Hematopoietic multipotent progenitor cell treated with erythropoietin and hydrocortisone succinate and interleukin-3 and kit ligand, for 6 days (in vitro differentiated cells): Measurements from ENCODE around the gene PLEKHA7.
"Not testable (repeated sequence)": the region's sequence is repeated elsewhere in the genome, so short reads cannot be mapped to it uniquely, and the experiment has no call there.

Source experiments
- DNase-seq: peaks from one replicate; pipeline ENCODE4 v3.0.0-alpha.2; 2015

The PLEKHA7 gene

DNA sequence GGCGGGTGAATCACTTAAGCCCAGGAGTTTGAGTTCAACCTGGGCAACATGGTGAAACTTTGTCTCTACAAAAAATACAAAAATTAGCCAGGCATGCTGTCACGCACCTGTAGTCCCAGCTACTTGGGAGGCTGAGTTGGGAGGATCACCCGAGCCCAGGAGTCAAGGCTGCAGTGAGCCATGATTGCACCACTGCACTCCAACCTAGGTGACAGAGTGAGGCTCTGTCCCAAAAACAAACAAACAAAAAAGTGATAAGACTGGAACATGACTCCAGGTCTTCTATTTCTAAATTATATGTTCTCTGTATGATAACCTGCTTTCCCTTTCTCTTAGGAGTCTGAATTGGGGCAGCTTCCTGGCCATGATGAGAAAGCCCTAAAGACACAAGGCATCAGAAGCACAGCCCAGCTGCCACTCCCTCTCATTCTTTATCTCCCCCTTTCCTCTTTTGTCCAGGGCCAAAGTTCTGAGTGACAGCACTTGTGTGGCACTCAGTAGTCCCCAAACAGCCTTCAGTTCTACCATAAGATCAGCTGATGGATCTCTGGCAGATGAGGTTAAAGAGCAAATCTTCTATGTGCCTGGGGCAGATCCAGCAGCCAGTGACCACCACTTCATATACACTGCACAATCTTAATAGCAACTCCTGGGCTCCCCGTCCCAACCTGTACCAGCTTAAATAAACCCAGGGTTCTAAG lies 139.8 kb downstream of the PLEKHA7 start:
- no peak for DNase-seq

GRCh38 chr11:16873289-16873688 lies 140.9 kb downstream of the PLEKHA7 start:
- no peak for DNase-seq

- no peak for DNase-seq
Measured at GRCh38 chr11:16871368-16871767, 142.8 kb downstream of the PLEKHA7 start.

DNA sequence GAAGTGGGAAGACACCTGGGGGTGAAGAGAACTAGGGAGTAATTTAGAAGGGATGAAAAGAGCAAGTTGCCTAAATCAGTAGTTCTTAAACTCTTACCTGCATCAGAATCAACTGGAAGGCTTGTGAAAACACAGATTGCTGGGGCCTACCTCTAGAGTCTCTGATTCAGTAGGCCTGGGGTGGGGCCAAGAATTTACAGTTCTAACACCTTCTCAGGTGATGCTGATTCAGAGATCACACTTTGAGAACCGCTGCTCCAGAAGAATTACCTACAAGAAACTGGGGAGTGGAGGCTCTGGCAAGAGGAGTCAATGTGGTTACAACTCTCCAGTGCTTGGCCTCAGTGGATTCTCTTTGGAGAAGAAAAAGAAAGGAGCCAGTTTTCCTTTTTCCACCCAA lies 147.1 kb downstream of the PLEKHA7 start:
- no peak for DNase-seq

- DNase-seq = not testable (repeated sequence)
Measured at GRCh38 chr11:16864428-16864827, 149.8 kb downstream of the PLEKHA7 start.

- no peak for DNase-seq
Measured at GRCh38 chr11:16863389-16863788, 150.8 kb downstream of the PLEKHA7 start.

- no peak for DNase-seq
Measured at GRCh38 chr11:16862726-16863125, 151.5 kb downstream of the PLEKHA7 start.

DNA sequence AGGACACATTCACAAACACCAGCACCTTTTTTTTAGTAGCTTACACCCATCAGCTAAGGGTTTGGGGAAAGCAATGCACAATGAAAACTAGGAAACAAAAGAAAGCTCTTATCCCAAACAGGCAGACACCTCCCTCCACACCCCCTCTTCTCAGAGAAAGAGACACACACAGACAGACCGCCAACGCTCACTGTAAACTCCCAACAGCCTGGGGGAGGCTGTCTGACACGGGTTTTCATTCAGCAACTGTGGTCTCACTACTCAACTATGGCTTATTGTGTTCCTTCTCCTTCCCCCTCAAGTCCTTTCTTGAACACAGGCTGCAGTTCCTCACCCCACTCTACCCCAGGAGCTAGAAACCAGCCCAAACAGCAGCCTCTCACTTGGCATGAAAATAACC lies 152.4 kb downstream of the PLEKHA7 start:
- peak; percentile 58 for DNase-seq

- DNase-seq = peak; percentile 64
Measured at GRCh38 chr11:16860617-16861016, 153.6 kb downstream of the PLEKHA7 start.

GRCh38 chr11:16859651-16860050 lies 154.6 kb downstream of the PLEKHA7 start:
- no peak for DNase-seq

DNA sequence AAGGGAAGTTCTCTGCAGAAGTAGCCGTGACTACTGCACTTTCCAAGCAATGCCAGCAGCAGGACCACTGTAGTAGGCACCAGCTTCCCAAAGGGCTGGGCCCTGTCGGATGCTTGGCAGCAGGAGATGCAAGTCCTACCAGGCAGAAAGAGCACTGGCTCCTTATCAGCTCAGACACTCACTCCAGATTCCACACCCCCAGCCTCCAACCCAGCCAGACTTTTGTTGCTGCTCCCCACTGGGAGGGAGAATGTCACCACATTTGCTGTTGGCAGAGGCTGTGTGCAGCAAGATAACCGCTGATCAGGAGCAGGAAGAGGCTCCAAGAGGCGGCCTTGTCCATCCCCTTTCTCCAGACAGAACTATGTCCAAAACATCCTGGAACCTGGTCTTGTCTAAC lies 157.0 kb downstream of the PLEKHA7 start:
- peak; percentile 96 for DNase-seq

DNA sequence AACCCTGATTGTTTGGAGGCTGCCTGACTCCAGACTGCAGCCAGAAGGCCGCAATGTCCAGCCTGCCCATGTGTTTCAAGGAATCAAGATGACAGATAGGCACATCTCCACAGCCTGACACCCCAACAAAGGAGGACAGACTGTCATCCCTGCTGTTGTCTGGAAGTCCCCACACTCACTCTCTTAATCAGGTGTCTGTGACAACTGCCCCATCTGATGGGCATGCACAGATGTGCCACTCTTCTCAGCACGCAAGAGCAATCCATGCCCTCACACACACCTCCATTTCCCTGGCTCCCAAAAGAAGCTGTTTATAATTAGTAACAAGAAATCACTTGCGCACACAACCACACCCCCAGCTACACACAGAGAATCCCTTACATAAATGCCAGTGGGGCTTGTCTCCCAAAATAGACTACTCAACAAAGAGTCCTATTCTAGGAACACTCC lies 158.2 kb downstream of the PLEKHA7 start:
- no peak for DNase-seq

DNA sequence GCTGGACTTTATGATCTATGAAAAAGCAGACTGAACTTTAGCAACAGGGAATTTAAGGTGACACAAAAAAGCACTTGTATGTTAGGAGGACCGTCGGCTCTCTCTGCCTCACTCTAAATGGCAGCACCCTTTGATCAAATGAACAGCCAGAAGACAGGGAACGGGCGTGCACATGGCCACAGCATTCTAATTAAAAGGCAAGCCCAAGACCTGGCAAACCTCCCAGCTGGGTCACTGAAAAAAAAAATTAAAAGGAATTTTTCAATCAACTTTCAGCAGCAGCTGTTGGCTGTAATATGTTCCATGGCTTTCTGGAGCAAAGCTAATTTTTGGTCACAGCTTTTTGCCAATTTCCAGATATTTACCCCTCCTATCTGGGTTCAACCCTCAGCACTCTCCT lies 159.2 kb downstream of the PLEKHA7 start:
- DNase-seq = no peak

GRCh38 chr11:16853859-16854258 lies 160.4 kb downstream of the PLEKHA7 start:
- DNase-seq = peak; percentile 84

- DNase-seq = no peak
Measured at GRCh38 chr11:16853266-16853665, 160.9 kb downstream of the PLEKHA7 start.

DNA sequence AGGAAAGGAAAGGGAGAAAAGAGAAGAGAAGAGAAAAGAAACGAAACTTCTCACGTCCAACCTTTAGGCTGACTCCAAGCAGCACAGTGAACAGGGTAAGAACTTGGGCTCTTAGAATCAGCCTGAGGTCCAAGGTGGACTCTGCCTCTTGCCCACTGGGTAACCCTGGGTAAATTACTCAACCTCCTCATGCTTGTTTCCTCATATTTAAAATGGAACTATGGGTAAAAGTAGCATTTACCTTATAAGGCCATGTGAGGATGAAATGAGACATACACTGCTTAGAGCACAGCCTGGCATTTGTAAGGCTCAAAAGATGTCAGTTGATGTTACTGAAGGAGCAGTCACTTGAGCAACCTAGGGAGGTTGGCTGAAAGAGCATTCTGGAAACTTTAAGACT lies 167.9 kb downstream of the PLEKHA7 start:
- no peak for DNase-seq

- DNase-seq = no peak
Measured at GRCh38 chr11:16844268-16844771, 169.9 kb downstream of the PLEKHA7 start.

- peak; percentile 39 for DNase-seq
Measured at GRCh38 chr11:16843294-16843693, 170.9 kb downstream of the PLEKHA7 start.

GRCh38 chr11:16841984-16842383 lies 172.2 kb downstream of the PLEKHA7 start:
- no peak for DNase-seq

DNA sequence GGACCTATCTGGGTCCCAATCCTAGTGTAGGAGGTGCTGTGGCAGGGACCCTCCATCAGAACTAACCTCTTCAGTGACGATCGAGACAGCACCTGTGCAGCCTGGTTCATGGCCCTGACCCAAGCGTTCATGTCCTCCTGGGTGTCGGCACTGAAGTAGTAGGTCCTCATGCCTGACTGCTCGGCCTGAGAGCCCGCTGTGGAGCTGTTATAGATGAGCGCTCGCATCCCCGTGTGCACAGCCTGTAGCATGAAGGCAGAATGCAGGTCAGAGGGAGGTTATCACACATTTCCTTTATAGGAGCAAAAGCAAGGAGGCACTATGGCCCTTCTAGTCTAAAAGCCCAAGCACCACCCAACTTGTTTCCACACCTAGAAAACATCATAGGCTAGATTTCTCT lies 172.7 kb downstream of the PLEKHA7 start:
- DNase-seq = no peak

GRCh38 chr11:16840951-16841350 lies 173.3 kb downstream of the PLEKHA7 start:
- DNase-seq = no peak

GRCh38 chr11:16839821-16840220 lies 174.4 kb downstream of the PLEKHA7 start:
- DNase-seq = no peak

DNA sequence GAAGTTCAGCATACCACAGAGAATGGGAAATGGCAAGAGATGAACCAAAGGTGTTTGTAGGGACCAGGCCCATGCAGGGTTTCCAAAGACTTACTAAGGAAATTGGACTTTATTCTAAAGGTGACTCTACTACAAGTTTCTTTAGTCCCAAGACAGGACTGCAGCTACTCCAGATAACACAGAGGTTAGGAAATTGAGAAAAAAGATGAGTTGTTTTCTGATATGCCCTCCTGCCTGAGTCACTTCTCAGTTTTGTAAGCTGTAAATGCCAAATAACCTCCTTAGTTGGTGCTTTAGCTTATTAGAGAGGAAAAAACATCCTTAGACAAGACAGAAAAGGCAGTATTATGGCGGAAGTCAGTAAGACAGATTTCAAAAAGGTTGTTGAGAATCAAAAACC lies 179.8 kb downstream of the PLEKHA7 start:
- no peak for DNase-seq

DNA sequence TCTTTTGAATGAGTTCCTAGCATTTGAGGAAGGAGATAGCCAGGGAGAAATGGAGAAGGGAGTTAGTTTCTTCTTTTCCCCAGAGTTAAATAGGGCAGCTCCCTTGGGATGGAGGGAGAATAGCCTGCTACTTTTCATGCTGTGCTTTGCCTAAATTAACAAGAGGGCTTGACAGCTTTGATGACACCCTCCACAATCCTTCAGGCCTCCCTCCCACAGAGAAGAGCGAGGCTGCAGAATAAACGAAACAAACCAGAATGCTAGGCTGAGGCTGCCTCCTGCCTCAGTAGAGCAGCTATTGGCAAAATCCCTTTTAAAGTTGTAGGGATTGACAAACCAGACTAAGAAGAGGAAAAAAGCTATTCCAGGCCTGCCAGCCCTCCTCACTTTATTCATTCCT lies 181.2 kb downstream of the PLEKHA7 start:
- DNase-seq = no peak

- DNase-seq = no peak
Measured at GRCh38 chr11:16832193-16832539, 182.0 kb downstream of the PLEKHA7 start.
